HCT116 (cell line): ENCODE data around the gene KCTD2.

ENCODE experiments used
- CBX3 ChIP-seq: IDR thresholded peaks from 2 replicates; pipeline ENCODE4 v1.6.1; 2012; ENCODE audit warnings: low read depth
- EZH2 ChIP-seq: fragments of 200-600 bp; sonication (generic); IDR thresholded peaks from 2 replicates; pipeline ENCODE4 v1.6.1; 2017; ENCODE audit warnings: antibody characterized with exemption, mixed run types
- MAX ChIP-seq: IDR thresholded peaks from 2 replicates; pipeline ENCODE4 v1.6.1; 2012
- POLR2A ChIP-seq: IDR thresholded peaks from 2 replicates; pipeline ENCODE4 v1.7.0; 2011; ENCODE audit warnings: borderline replicate concordance; ENCODE audit not compliant: insufficient read depth, insufficient read length; ENCODE audit errors: extremely low read depth
- POLR2AphosphoS5 ChIP-seq: IDR thresholded peaks from 2 replicates; pipeline ENCODE4 v1.6.1; 2011; ENCODE audit warnings: mild to moderate bottlenecking, low read depth, low read length, moderate library complexity

- TF ChIP-seq MAX (no peak), CBX3 (no peak), POLR2AphosphoS5 (no peak), EZH2 (no peak), POLR2A (no peak)
Measured at GRCh38 chr17:75031972-75032719, 14.9 kb upstream of the KCTD2 start.
